Measurements from ENCODE around the gene TMEM163.

GRCh38 chr2:134508391-134508790 is 210.4 kb downstream of the TMEM163 start:
- TF ChIP-seq NFE2L1 (CRISPR knock-in tag; IDR thresholded peaks at IDR 0.05), result no peak
- no peak for TF ChIP-seq CTCF (IDR thresholded peaks at IDR 0.05)
- TF ChIP-seq ZNF232 (CRISPR knock-in tag; IDR thresholded peaks at IDR 0.05), result no peak
- no peak for TF ChIP-seq ZNF138 (CRISPR knock-in tag; conservative IDR thresholded peaks at IDR 0.05)
- no peak for TF ChIP-seq E2F5 (CRISPR knock-in tag; IDR thresholded peaks at IDR 0.05)

Measured in WTC11 (cell line).